Stomach (tissue), 9 donors: ENCODE results near the gene SMARCC1. TPM values are rescaled to one million over a fixed set of nuclear protein-coding genes. Genes with fewer than 3 reads are reported as not detected.

Source experiments
- DNase-seq, 2 donors: peaks; one replicate each; pipeline versions ENCODE4 v3.0.0 to v3.0.0-alpha.2; 2013 to 2019
- H3K27ac ChIP-seq, 5 donors: fragments of 200-600 bp in 4 of 5; sonication (generic) in 4 of 5; one replicate each; pipeline ENCODE4 v1.5.1; 2013 to 2019; ENCODE audit warnings: mild to moderate bottlenecking in 1 of 5, moderate library complexity in 1 of 5
- H3K27me3 ChIP-seq, 3 donors: fragments of 200-600 bp; sonication (generic); one replicate each; pipeline ENCODE4 v1.5.1; 2017 to 2019; ENCODE audit warnings: mixed run types in 1 of 3
- H3K36me3 ChIP-seq, 4 donors: fragments of 200-600 bp; sonication (generic); 1 replicate in 3 of 4; 2 replicates in 1 of 4; pipeline ENCODE4 v1.5.1; 2016 to 2019
- H3K4me1 ChIP-seq, 4 donors: fragments of 200-600 bp; sonication (generic); one replicate each; pipeline ENCODE4 v1.5.1; 2016 to 2019
- H3K4me3 ChIP-seq, 4 donors: fragments of 200-600 bp; sonication (generic) in 3 of 4; one replicate each; pipeline ENCODE4 v1.5.1; 2016 to 2019; ENCODE audit warnings: mild to moderate bottlenecking in 1 of 4
- H3K9me3 ChIP-seq, 4 donors: fragments of 200-600 bp; sonication (generic); one replicate each; pipeline ENCODE4 v1.5.1; 2016 to 2019
- EP300 ChIP-seq: sonication (generic); formaldehyde crosslinking; IDR thresholded peaks from one replicate; pipeline ENCODE4 v1.6.1; 2017; ENCODE audit warnings: antibody characterized with exemption
- POLR2A ChIP-seq, 4 donors: fragments of 450-650 bp; IDR thresholded peaks; one replicate each; pipeline ENCODE4 v1.6.1; 2016; ENCODE audit warnings: antibody characterized with exemption in 4 of 4, control low read depth in 2 of 4, mild to moderate bottlenecking in 1 of 4, moderate library complexity in 1 of 4
- POLR2AphosphoS5 ChIP-seq, 3 donors: sonication (generic); formaldehyde crosslinking; IDR thresholded peaks; one replicate each; pipeline ENCODE4 v1.6.1; 2016; ENCODE audit warnings: antibody characterized with exemption in 3 of 3
- WGBS, 5 donors: extraction: QIAGEN DNeasy Blood & Tissue Kit in 3 of 5; methylation state at CpG; one replicate each; pipeline versions ENCODE4 v1.1.5 to v1.1.7; 2013 to 2018; 5-methylcytosine and 5-hydroxymethylcytosine counted together
- intact Hi-C: fragments of 100-400 bp; cut with DNase I; formaldehyde crosslinking; loops from one replicate; pipeline ENCODE4 v1.15.1; 2023; ENCODE audit warnings: low total_unique reads
- polyA plus RNA-seq, 3 donors: library from polyadenylated mRNA; stranded (reverse); fragments of 200-250 nt; gene quantifications; one replicate each; pipeline ENCODE4 v1.2.3, GENCODE V29; 2013
- total RNA-seq, 5 donors: library from RNA; depleted of rRNA; stranded (reverse); fragments of >200 nt; gene quantifications; one replicate each; pipeline versions ENCODE4 v1.1.0 to v1.2.3, GENCODE V29; 2014 to 2016
- TF ChIP-seq, protein P1 (sequence below), 7 experiments: fragments of 450-650 bp in 4 of 7; fragments of 200-600 bp in 3 of 7; sonication (generic) in 3 of 7; IDR thresholded peaks; one replicate each; pipeline ENCODE4 v1.5.1; 2016 to 2019; ENCODE audit warnings: antibody characterized with exemption in 7 of 7, control low read depth in 2 of 7, mild to moderate bottlenecking in 1 of 7
- donor health status: healthy with polysubstance abuse.
- donor health status: Bipolar disorder and iron deficiency.
- donor health status: healthy.

The SMARCC1 gene
- total and polyA plus RNA-seq, 8 donors, result 8.6 to 64.3 (median 27.3) TPM

DNA sequence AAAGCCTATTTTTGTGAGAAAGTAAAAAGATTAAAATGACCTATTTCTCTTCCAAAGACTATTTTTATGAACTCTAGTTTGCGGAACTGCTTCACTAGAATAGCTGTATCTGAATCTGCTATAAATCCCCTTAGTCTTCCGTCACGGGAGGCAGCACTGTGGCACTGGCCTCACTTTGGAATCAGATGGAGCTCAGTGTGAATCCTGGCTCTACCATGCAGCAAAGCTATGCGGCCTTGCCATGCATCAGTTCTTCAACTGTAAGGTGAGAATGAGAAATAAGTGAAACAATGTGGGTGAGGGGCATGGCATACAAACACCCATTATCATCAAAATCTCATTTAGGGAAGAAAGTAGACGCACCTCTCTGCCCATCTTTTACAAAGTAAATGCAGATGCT lies 175.5 kb downstream of the SMARCC1 start:
- Histone ChIP-seq H3K4me3 (no peak overlapping the region), H3K4me1 (peaks cover 0 to 4% (median 0%) of the 10 kb centered on the region in 4 donors), H3K36me3 (peaks cover 26 to 93% (median 83%) of the 10 kb centered on the region in 4 donors), H3K9me3 (no peaks in the 10 kb centered on the region), H3K27ac (no peak overlapping the region), H3K27me3 (no peaks in the 10 kb centered on the region)
- intact Hi-C loops, result no loop called here
- DNase-seq, result no peak
- TF ChIP-seq EP300 (no peak), POLR2A (IDR thresholded peaks at IDR 0.05) (no peak), POLR2AphosphoS5 (IDR thresholded peaks at IDR 0.05) (no peak)
- TF ChIP-seq, protein P1, sequence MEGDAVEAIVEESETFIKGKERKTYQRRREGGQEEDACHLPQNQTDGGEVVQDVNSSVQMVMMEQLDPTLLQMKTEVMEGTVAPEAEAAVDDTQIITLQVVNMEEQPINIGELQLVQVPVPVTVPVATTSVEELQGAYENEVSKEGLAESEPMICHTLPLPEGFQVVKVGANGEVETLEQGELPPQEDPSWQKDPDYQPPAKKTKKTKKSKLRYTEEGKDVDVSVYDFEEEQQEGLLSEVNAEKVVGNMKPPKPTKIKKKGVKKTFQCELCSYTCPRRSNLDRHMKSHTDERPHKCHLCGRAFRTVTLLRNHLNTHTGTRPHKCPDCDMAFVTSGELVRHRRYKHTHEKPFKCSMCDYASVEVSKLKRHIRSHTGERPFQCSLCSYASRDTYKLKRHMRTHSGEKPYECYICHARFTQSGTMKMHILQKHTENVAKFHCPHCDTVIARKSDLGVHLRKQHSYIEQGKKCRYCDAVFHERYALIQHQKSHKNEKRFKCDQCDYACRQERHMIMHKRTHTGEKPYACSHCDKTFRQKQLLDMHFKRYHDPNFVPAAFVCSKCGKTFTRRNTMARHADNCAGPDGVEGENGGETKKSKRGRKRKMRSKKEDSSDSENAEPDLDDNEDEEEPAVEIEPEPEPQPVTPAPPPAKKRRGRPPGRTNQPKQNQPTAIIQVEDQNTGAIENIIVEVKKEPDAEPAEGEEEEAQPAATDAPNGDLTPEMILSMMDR (IDR thresholded peaks at IDR 0.05), result no peak
- WGBS, 5 donors, result 94 to 99% (median 95%) methylated on average over 5 of the region's 5 CpGs

DNA sequence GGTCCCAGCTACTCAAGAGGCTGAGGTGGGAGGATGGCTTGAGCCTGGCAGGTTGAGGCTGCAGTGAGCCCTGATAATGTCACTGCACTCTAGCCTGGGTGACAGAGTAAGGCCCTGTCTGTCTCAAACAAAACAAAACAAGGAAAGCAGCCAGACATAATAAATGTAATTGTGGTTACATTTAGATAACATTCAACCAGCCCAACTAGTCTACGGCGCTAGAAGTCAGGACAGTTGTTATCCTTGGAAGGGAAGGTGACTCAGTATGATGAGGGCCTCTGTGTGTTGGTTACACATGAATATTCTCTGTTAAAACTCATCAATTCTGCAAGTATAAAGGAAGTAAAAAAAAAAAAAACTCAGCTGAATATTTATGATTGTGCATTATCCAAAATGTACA lies 176.0 kb downstream of the SMARCC1 start:
- Histone ChIP-seq H3K27me3 (no peaks in the 10 kb centered on the region), H3K4me1 (peaks cover 0 to 4% (median 0%) of the 10 kb centered on the region in 4 donors), H3K27ac (no peak overlapping the region), H3K9me3 (no peaks in the 10 kb centered on the region), H3K36me3 (peaks cover 26 to 92% (median 82%) of the 10 kb centered on the region in 4 donors), H3K4me3 (no peak overlapping the region)
- DNase-seq, result no peak
- intact Hi-C loops, result no loop called here
- TF ChIP-seq POLR2A (IDR thresholded peaks at IDR 0.05) (no peak), POLR2AphosphoS5 (IDR thresholded peaks at IDR 0.05) (no peak), EP300 (no peak)
- TF ChIP-seq, protein P1 (IDR thresholded peaks at IDR 0.05), result no peak
- 22 to 59% (median 39%) methylated on average over 2 of the region's 2 CpGs for WGBS, 5 donors

DNA sequence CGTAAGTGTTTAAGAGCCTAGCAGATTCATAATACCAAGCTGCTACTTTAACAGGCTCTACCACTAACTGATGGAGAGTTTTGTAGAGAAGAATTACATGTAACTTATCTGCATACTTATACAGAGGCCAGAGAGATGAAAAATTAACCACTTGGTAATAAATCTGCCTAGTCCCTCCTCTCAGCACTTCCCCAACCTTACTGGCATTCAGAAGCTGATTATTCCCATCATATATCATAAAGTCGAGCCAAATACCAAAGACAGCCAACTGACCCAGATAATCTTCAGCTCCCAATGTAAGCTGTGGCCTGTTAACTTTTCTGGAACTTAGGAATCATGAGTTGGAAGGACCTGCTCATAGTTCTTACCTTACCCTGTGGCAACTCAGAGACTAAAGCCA lies 177.5 kb downstream of the SMARCC1 start:
- Histone ChIP-seq H3K4me1 (peaks cover 0 to 4% (median 0%) of the 10 kb centered on the region in 4 donors), H3K9me3 (no peaks in the 10 kb centered on the region), H3K4me3 (no peak overlapping the region), H3K27me3 (no peaks in the 10 kb centered on the region), H3K36me3 (peaks cover 18 to 92% (median 83%) of the 10 kb centered on the region in 4 donors), H3K27ac (no peak overlapping the region)
- DNase-seq, result no peak
- WGBS, 5 donors, result 79 to 98% (median 89%) methylated on average over 2 of the region's 2 CpGs
- intact Hi-C loops, result no loop called here
- TF ChIP-seq POLR2AphosphoS5 (IDR thresholded peaks at IDR 0.05) (no peak), POLR2A (IDR thresholded peaks at IDR 0.05) (no peak), EP300 (no peak)
- TF ChIP-seq, protein P1 (IDR thresholded peaks at IDR 0.05), result no peak

DNA sequence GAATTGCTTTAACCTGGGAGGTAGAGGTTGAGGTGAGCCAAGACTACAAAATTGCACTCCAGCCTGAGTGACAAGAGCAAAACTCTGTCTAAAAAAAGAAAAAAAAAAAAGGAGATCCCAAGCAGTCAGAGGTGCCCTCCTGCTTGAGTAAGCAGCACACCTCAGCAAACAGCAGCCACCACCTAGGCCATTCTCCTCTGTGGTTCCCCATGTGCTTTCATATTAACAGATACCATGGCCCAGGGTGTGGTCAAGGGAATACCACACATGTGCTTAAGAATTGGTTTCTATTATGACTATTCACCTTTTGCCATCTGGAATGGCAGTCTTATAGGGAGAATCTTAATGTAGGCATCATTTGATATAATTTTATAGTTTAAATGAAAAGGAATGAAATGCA lies 178.4 kb downstream of the SMARCC1 start:
- Histone ChIP-seq H3K27ac (no peak overlapping the region), H3K4me3 (no peak overlapping the region), H3K9me3 (no peaks in the 10 kb centered on the region), H3K4me1 (peaks cover 0 to 4% (median 0%) of the 10 kb centered on the region in 4 donors), H3K36me3 (peaks cover 11 to 91% (median 79%) of the 10 kb centered on the region in 4 donors), H3K27me3 (no peaks in the 10 kb centered on the region)
- DNase-seq, result no peak
- TF ChIP-seq EP300 (no peak), POLR2A (IDR thresholded peaks at IDR 0.05) (no peak), POLR2AphosphoS5 (IDR thresholded peaks at IDR 0.05) (no peak)
- TF ChIP-seq, protein P1 (IDR thresholded peaks at IDR 0.05), result no peak
- intact Hi-C loops, result no loop called here
